Neural cell (in vitro differentiated cells): ENCODE results near the gene TRIM43B. TPM values are rescaled to one million over a fixed set of nuclear protein-coding genes. Genes with fewer than 3 reads are reported as not detected.

Experiments
- H2AFZ ChIP-seq: fragments of 200-600, 300-800 bp; sonication (generic), shearing (Covaris generic); 2 replicates; pipeline ENCODE4 v1.6.0; 2014; ENCODE audit warnings: low read depth, mild to moderate bottlenecking, antibody characterized with exemption, low read length, moderate library complexity
- H3F3A ChIP-seq: fragments of 200-600 bp; shearing (Covaris generic); 2 replicates; pipeline ENCODE4 v1.6.1; 2016; ENCODE audit warnings: mild to moderate bottlenecking, moderate library complexity, mixed read lengths, antibody characterized with exemption, low read length; ENCODE audit not compliant: insufficient read depth, poor library complexity, severe bottlenecking
- H3K27ac ChIP-seq: fragments of 200-600, 300-800 bp; sonication (generic), shearing (Covaris generic); 2 replicates; pipeline ENCODE4 v1.5.1; 2014; ENCODE audit warnings: mild to moderate bottlenecking, low read length, moderate library complexity
- H3K27me3 ChIP-seq: fragments of 300-800, 200-600 bp; sonication (generic), shearing (Covaris generic); 2 replicates; pipeline ENCODE4 v1.6.0; 2014; ENCODE audit warnings: mild to moderate bottlenecking, low read depth, low read length, moderate library complexity; ENCODE audit not compliant: insufficient read depth
- H3K36me3 ChIP-seq: fragments of 300-800, 200-600 bp; sonication (generic), shearing (Covaris generic); 2 replicates; pipeline ENCODE4 v1.5.1; 2014; ENCODE audit warnings: mild to moderate bottlenecking, antibody characterized with exemption, low read length, moderate library complexity; ENCODE audit not compliant: insufficient read depth
- H3K4me2 ChIP-seq: fragments of 300-800, 200-600 bp; sonication (generic), shearing (Covaris generic); 2 replicates; pipeline ENCODE4 v1.6.0; 2014; ENCODE audit warnings: mild to moderate bottlenecking, low read length
- H3K4me3 ChIP-seq: fragments of 300-800, 200-600 bp; sonication (generic), shearing (Covaris generic); 2 replicates; pipeline ENCODE4 v1.5.1; 2014; ENCODE audit warnings: mild to moderate bottlenecking, low read length, moderate library complexity
- H3K79me2 ChIP-seq: fragments of 200-600 bp; shearing (Covaris generic); replicated peaks from 2 replicates; pipeline ENCODE4 v1.6.0; 2014; ENCODE audit warnings: mild to moderate bottlenecking, low read length, moderate library complexity; ENCODE audit not compliant: insufficient read depth
- H3K9ac ChIP-seq: fragments of 300-800, 200-600 bp; sonication (generic), shearing (Covaris generic); 2 replicates; pipeline ENCODE4 v1.6.1; 2016; ENCODE audit warnings: mild to moderate bottlenecking, low read length, mixed read lengths
- H3K9me2 ChIP-seq: fragments of 200-600 bp; shearing (Covaris generic); 2 replicates; pipeline ENCODE4 v1.6.1; 2016; ENCODE audit warnings: mild to moderate bottlenecking, low read length, mixed read lengths; ENCODE audit not compliant: insufficient read depth
- H3K9me3 ChIP-seq: fragments of 200-600, 300-800 bp; sonication (generic), shearing (Covaris generic); 2 replicates; pipeline ENCODE4 v1.6.1; 2016; ENCODE audit warnings: mild to moderate bottlenecking, mixed run types, low read length, moderate library complexity, mixed read lengths
- H4K20me1 ChIP-seq: fragments of 200-600 bp; shearing (Covaris generic); 2 replicates; pipeline ENCODE4 v1.6.1; 2016; ENCODE audit warnings: mild to moderate bottlenecking, mixed run types; ENCODE audit not compliant: insufficient read depth
- EP300 ChIP-seq: fragments of 450-650 bp; conservative IDR thresholded peaks from 2 replicates; pipeline ENCODE4 v1.6.1; 2014; ENCODE audit warnings: antibody characterized with exemption, mild to moderate bottlenecking, moderate library complexity; ENCODE audit not compliant: poor library complexity, severe bottlenecking
- EZH2 ChIP-seq: fragments of 200-600, 300-800 bp; shearing (Covaris generic), sonication (generic); IDR thresholded peaks from 2 replicates; pipeline ENCODE4 v1.6.1; 2014; ENCODE audit warnings: antibody characterized with exemption, low read length, borderline replicate concordance, mild to moderate bottlenecking; ENCODE audit not compliant: insufficient read depth, poor library complexity, severe bottlenecking
- MXI1 ChIP-seq: fragments of 450-650 bp; conservative IDR thresholded peaks from 2 replicates; pipeline ENCODE4 v1.6.1; 2014; ENCODE audit warnings: antibody characterized with exemption, mild to moderate bottlenecking; ENCODE audit not compliant: poor library complexity, severe bottlenecking
- POLR2AphosphoS5 ChIP-seq: IDR thresholded peaks from 2 replicates; pipeline ENCODE4 v1.6.1; 2012
- RAD21 ChIP-seq: fragments of 450-650 bp; conservative IDR thresholded peaks from 2 replicates; pipeline ENCODE4 v1.6.1; 2014; ENCODE audit warnings: antibody characterized with exemption, mild to moderate bottlenecking, moderate library complexity
- SMC3 ChIP-seq: fragments of 450-650 bp; conservative IDR thresholded peaks from 2 replicates; pipeline ENCODE4 v1.6.1; 2014; ENCODE audit warnings: antibody characterized with exemption, mild to moderate bottlenecking, moderate library complexity; ENCODE audit not compliant: poor library complexity
- TAF1 ChIP-seq: IDR thresholded peaks from 2 replicates; pipeline ENCODE4 v1.6.1; 2012; ENCODE audit warnings: low read depth
- polyA plus RNA-seq: library from polyadenylated mRNA; depleted of rRNA; stranded (reverse); fragments of >200 nt; gene quantifications from 2 replicates; pipeline ENCODE4 v1.2.3, GENCODE V29; 2014
- TF ChIP-seq, protein P1 (sequence below): IDR thresholded peaks from 2 replicates; pipeline ENCODE4 v1.6.1; 2012; ENCODE audit warnings: borderline replicate concordance
- TF ChIP-seq, protein P2 (sequence below): fragments of 450-650 bp; IDR thresholded peaks from 2 replicates; pipeline ENCODE4 v1.5.1; 2014; ENCODE audit warnings: antibody characterized with exemption, mild to moderate bottlenecking, moderate library complexity; ENCODE audit not compliant: poor library complexity, severe bottlenecking

TRIM43B gene
- polyA plus RNA-seq, 1 donor from 2014 or later: not detected

DNA sequence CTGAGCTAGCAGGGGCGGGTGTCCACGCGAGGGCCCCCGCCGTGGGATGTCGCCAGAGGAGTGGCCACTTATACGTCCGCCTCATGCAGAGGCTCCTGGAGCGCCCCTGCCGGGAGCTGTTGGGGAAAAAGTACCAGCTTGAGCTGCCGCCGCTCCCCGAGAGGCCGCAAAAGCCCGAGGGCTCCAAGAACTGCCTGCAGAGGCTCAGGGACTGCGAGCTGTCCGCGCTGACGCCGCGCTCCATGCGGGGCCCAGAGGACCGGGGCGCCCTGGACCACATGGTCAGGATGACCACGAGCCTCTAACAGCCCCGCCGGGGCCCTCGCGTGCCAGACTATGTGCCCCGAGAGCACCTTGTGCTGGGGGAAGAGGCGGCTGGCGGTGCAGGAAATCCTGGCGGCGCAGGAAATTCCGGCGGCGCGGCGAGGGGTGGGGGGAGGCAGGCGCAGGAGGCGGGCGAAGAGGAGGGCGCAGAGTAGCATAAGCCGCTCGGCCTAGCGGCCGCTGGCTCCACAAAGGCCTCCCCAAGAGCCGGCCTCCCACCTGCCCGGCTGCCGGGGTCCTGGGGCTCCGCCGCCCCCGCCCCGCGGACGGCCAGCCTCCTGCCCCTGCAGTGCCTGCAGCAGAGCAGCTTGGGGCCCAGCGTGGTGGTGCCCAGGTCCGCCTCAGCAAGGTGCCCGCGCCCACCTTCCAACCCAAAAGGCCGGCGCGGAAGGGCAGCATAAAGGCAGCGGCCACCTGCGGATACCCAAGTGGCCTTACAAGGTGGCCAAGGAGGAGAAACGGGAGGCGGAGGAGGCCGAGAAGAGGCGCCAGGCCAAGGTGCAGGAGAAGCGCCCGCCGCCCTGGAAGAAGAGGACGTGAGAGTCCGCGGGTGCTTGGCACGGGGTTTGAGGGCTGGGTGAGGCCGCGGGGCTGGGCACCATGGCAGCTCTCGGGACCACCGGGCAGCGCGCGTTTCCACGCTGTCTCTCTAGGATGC lies 42.1 kb upstream of the TRIM43B start:
- no peak overlapping the region for H3K9ac ChIP-seq

DNA sequence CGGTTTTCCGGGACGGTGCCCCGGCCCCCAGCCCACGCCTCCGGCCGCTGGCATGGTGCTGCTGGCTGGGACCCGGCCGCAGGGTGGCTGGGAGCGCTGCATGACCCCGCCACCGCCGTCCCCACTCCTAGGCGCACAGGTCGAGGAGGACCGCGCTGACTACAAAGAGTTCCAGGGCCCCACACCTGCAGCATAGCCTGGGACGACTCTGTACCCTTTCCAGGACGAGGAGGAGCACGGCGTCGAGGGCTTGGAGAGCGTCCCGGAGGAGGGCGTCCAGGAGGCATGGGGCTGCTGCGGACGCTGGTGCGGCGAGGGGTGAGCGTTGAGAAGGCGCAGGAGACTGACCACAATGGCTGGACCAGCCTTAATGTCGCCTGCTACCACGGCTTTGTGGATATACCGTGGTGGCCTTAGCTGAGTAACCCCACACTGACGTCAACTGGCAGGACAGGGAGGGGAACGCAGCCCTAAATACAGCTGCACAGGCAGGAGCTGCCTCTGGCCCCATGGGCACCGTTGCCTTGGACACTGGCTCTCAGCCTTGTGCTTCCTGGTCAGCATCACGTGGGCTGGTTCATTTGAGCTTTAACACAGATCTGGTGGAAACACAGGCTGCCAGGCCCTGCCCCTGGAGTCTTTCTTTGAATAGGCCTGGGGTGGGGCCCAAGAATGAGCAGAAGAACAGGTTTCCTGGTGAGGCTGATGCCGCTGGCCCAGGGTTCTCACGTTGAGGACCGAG lies 40.9 kb upstream of the TRIM43B start:
- no peak overlapping the region for H3K4me3 ChIP-seq
- H3K79me2 ChIP-seq: no peaks in the 10 kb centered on the region
- no peak overlapping the region for H3K9ac ChIP-seq
- no peaks in the 10 kb centered on the region for H3F3A ChIP-seq
- no peaks in the 10 kb centered on the region for H3K36me3 ChIP-seq
- H3K27ac ChIP-seq: no peak overlapping the region
- no peaks in the 10 kb centered on the region for H3K27me3 ChIP-seq
- no peak overlapping the region for H2AFZ ChIP-seq
- no peaks in the 10 kb centered on the region for H3K9me3 ChIP-seq
- H3K9me2 ChIP-seq: no peaks in the 10 kb centered on the region
- no peak overlapping the region for H3K4me2 ChIP-seq
- TF ChIP-seq RAD21 (no peak), TAF1 (no peak), SMC3 (no peak), MXI1 (no peak), POLR2AphosphoS5 (no peak), EP300 (no peak), EZH2 (no peak)
- TF ChIP-seq, protein P1, sequence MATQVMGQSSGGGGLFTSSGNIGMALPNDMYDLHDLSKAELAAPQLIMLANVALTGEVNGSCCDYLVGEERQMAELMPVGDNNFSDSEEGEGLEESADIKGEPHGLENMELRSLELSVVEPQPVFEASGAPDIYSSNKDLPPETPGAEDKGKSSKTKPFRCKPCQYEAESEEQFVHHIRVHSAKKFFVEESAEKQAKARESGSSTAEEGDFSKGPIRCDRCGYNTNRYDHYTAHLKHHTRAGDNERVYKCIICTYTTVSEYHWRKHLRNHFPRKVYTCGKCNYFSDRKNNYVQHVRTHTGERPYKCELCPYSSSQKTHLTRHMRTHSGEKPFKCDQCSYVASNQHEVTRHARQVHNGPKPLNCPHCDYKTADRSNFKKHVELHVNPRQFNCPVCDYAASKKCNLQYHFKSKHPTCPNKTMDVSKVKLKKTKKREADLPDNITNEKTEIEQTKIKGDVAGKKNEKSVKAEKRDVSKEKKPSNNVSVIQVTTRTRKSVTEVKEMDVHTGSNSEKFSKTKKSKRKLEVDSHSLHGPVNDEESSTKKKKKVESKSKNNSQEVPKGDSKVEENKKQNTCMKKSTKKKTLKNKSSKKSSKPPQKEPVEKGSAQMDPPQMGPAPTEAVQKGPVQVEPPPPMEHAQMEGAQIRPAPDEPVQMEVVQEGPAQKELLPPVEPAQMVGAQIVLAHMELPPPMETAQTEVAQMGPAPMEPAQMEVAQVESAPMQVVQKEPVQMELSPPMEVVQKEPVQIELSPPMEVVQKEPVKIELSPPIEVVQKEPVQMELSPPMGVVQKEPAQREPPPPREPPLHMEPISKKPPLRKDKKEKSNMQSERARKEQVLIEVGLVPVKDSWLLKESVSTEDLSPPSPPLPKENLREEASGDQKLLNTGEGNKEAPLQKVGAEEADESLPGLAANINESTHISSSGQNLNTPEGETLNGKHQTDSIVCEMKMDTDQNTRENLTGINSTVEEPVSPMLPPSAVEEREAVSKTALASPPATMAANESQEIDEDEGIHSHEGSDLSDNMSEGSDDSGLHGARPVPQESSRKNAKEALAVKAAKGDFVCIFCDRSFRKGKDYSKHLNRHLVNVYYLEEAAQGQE: no peak
- TF ChIP-seq, protein P2, sequence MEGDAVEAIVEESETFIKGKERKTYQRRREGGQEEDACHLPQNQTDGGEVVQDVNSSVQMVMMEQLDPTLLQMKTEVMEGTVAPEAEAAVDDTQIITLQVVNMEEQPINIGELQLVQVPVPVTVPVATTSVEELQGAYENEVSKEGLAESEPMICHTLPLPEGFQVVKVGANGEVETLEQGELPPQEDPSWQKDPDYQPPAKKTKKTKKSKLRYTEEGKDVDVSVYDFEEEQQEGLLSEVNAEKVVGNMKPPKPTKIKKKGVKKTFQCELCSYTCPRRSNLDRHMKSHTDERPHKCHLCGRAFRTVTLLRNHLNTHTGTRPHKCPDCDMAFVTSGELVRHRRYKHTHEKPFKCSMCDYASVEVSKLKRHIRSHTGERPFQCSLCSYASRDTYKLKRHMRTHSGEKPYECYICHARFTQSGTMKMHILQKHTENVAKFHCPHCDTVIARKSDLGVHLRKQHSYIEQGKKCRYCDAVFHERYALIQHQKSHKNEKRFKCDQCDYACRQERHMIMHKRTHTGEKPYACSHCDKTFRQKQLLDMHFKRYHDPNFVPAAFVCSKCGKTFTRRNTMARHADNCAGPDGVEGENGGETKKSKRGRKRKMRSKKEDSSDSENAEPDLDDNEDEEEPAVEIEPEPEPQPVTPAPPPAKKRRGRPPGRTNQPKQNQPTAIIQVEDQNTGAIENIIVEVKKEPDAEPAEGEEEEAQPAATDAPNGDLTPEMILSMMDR: no peak
- H4K20me1 ChIP-seq: no peaks in the 10 kb centered on the region

More for the DNA sequence above, 42.1 kb upstream of the TRIM43B start:
- H3K9me3 ChIP-seq: no peaks in the 10 kb centered on the region
- no peaks in the 10 kb centered on the region for H4K20me1 ChIP-seq
- H3F3A ChIP-seq: no peaks in the 10 kb centered on the region
- TF ChIP-seq MXI1: no peak
- TF ChIP-seq EZH2: no peak
- no peak for TF ChIP-seq SMC3
- TF ChIP-seq, protein P1: no peak
- H3K9me2 ChIP-seq: no peaks in the 10 kb centered on the region
- no peak overlapping the region for H2AFZ ChIP-seq
- H3K36me3 ChIP-seq: no peaks in the 10 kb centered on the region
- H3K4me2 ChIP-seq: no peak overlapping the region
- H3K27ac ChIP-seq: no peak overlapping the region
- H3K27me3 ChIP-seq: no peaks in the 10 kb centered on the region
- no peaks in the 10 kb centered on the region for H3K79me2 ChIP-seq
- no peak overlapping the region for H3K4me3 ChIP-seq
